ENCODE measurements around the gene MYOZ2. TPM values are rescaled to one million over a fixed set of nuclear protein-coding genes. Genes with fewer than 3 reads are reported as not detected.

The MYOZ2 gene
- total and polyA plus RNA-seq, 2 experiments from 2014 or later = 0.22 to 0.59 TPM

- no peaks in the 10 kb centered on the region for H3K79me2 ChIP-seq (ENCODE audit: insufficient read depth)
- no peaks in the 10 kb centered on the region for H3K9me3 ChIP-seq (ENCODE audit: low read depth)
- H3K27ac ChIP-seq = no peak overlapping the region
- H3F3A ChIP-seq (ENCODE audit: insufficient read depth) = peaks cover 25% of the 10 kb centered on the region
- no peak overlapping the region for H3K4me2 ChIP-seq (ENCODE audit: unreplicated experiment)
- no peak overlapping the region for H3K4me3 ChIP-seq
- H3K4me1 ChIP-seq (ENCODE audit: insufficient read depth) = peaks cover 34% of the 10 kb centered on the region
- TF ChIP-seq EZH2 (IDR thresholded peaks at IDR 0.05; ENCODE audit: insufficient read depth, poor library complexity, severe bottlenecking) = no peak
- TF ChIP-seq EZH2phosphoT487 (IDR thresholded peaks at IDR 0.05; ENCODE audit: insufficient read depth, low read depth) = no peak
- H3K36me3 ChIP-seq (ENCODE audit: low read depth) = no peaks in the 10 kb centered on the region
- no peaks in the 10 kb centered on the region for H3K9me2 ChIP-seq (ENCODE audit: insufficient read depth)
- H2AFZ ChIP-seq = no peak overlapping the region
- no peaks in the 10 kb centered on the region for H4K20me1 ChIP-seq (ENCODE audit: insufficient read depth)
- H3K9ac ChIP-seq = no peak overlapping the region
- no peak for DNase-seq
- H3K27me3 ChIP-seq (replicated peaks; ENCODE audit: insufficient read depth) = no peaks in the 10 kb centered on the region
- WGBS, 2 experiments (ENCODE audit: low coverage in 1 of 2, low lambda C conversion rate in 2 of 2, missing lambda C conversion rate in 2 of 2) = 90 to 98% methylated on average over 2 of the region's 2 CpGs
- in situ Hi-C loops (cut with MboI) = no loop called here
Observed at GRCh38 chr4:119110121-119110520, 25.5 kb upstream of the MYOZ2 start.

- Histone ChIP-seq H3K27ac (no peak overlapping the region), H3K9ac (no peak overlapping the region), H3K9me2 (ENCODE audit: insufficient read depth) (no peaks in the 10 kb centered on the region), H2AFZ (no peak overlapping the region), H3K79me2 (ENCODE audit: insufficient read depth) (no peaks in the 10 kb centered on the region), H3K4me2 (ENCODE audit: unreplicated experiment) (no peak overlapping the region), H3F3A (ENCODE audit: insufficient read depth) (peaks cover 19% of the 10 kb centered on the region), H3K27me3 (replicated peaks; ENCODE audit: insufficient read depth) (no peaks in the 10 kb centered on the region), H4K20me1 (ENCODE audit: insufficient read depth) (no peaks in the 10 kb centered on the region), H3K4me3 (no peak overlapping the region), H3K4me1 (ENCODE audit: insufficient read depth) (peaks cover 23% of the 10 kb centered on the region), H3K36me3 (ENCODE audit: low read depth) (no peaks in the 10 kb centered on the region), H3K9me3 (ENCODE audit: low read depth) (no peaks in the 10 kb centered on the region)
- in situ Hi-C loops (cut with MboI) = no loop called here
- TF ChIP-seq EZH2 (IDR thresholded peaks at IDR 0.05; ENCODE audit: insufficient read depth, poor library complexity, severe bottlenecking) (no peak), EZH2phosphoT487 (IDR thresholded peaks at IDR 0.05; ENCODE audit: insufficient read depth, low read depth) (no peak)
- no peak for DNase-seq
Observed at GRCh38 chr4:119111296-119111695, 24.3 kb upstream of the MYOZ2 start.

GRCh38 chr4:119113033-119113655, 22.5 kb upstream of the MYOZ2 start:
- no peak for TF ChIP-seq EZH2 (IDR thresholded peaks at IDR 0.05; ENCODE audit: insufficient read depth, poor library complexity, severe bottlenecking)
- no peak for TF ChIP-seq EZH2phosphoT487 (IDR thresholded peaks at IDR 0.05; ENCODE audit: insufficient read depth, low read depth)
- H4K20me1 ChIP-seq (ENCODE audit: insufficient read depth) = no peaks in the 10 kb centered on the region
- no peaks in the 10 kb centered on the region for H3K79me2 ChIP-seq (ENCODE audit: insufficient read depth)
- in situ Hi-C loops (cut with MboI) = no loop called here
- no peaks in the 10 kb centered on the region for H3K9me3 ChIP-seq (ENCODE audit: low read depth)
- H3K4me3 ChIP-seq = peak overlapping the region; percentile 14; the same call in 1 of the 2 replicates
- H2AFZ ChIP-seq = peak overlapping the region; percentile 32
- peak overlapping the region; percentile 57 for H3K4me2 ChIP-seq (ENCODE audit: unreplicated experiment)
- peaks cover 32% of the 10 kb centered on the region for H3K4me1 ChIP-seq (ENCODE audit: insufficient read depth)
- no peaks in the 10 kb centered on the region for H3K27me3 ChIP-seq (replicated peaks; ENCODE audit: insufficient read depth)
- peak overlapping the region; percentile 63 for H3K27ac ChIP-seq
- no peak overlapping the region for H3K9ac ChIP-seq
- peak; percentile 95 for DNase-seq
- peaks cover 22% of the 10 kb centered on the region for H3F3A ChIP-seq (ENCODE audit: insufficient read depth)
- H3K36me3 ChIP-seq (ENCODE audit: low read depth) = no peaks in the 10 kb centered on the region
- no peaks in the 10 kb centered on the region for H3K9me2 ChIP-seq (ENCODE audit: insufficient read depth)

- Histone ChIP-seq H3K4me1 (ENCODE audit: insufficient read depth) (peaks cover 32% of the 10 kb centered on the region), H3K9me2 (ENCODE audit: insufficient read depth) (no peaks in the 10 kb centered on the region), H3K9ac (no peak overlapping the region), H3K79me2 (ENCODE audit: insufficient read depth) (no peaks in the 10 kb centered on the region), H3K4me3 (no peak overlapping the region), H3K27ac (no peak overlapping the region), H3K9me3 (ENCODE audit: low read depth) (no peaks in the 10 kb centered on the region), H3K36me3 (ENCODE audit: low read depth) (no peaks in the 10 kb centered on the region), H2AFZ (no peak overlapping the region), H4K20me1 (ENCODE audit: insufficient read depth) (no peaks in the 10 kb centered on the region), H3K4me2 (ENCODE audit: unreplicated experiment) (no peak overlapping the region), H3F3A (ENCODE audit: insufficient read depth) (peaks cover 22% of the 10 kb centered on the region), H3K27me3 (replicated peaks; ENCODE audit: insufficient read depth) (no peaks in the 10 kb centered on the region)
- in situ Hi-C loops (cut with MboI) = no loop called here
- no peak for DNase-seq
- 93 to 95% methylated on average over 4 of the region's 4 CpGs for WGBS, 2 experiments (ENCODE audit: low coverage in 1 of 2, low lambda C conversion rate in 2 of 2, missing lambda C conversion rate in 2 of 2)
- TF ChIP-seq EZH2phosphoT487 (IDR thresholded peaks at IDR 0.05; ENCODE audit: insufficient read depth, low read depth) (no peak), EZH2 (IDR thresholded peaks at IDR 0.05; ENCODE audit: insufficient read depth, poor library complexity, severe bottlenecking) (no peak)
Observed at GRCh38 chr4:119116021-119116420, 19.6 kb upstream of the MYOZ2 start.

Data from GM23248 (cell line).